ENCODE results near the gene USP5.
A peak's percentile ranks its signal among the peaks of the same experiment; 100 is the strongest.
"Not testable (repeated sequence)": the region's sequence is repeated elsewhere in the genome, so short reads cannot be mapped to it uniquely, and the experiment has no call there.

USP5 gene

GRCh38 chr12:6890789-6891645 is 39.1 kb downstream of the USP5 start:
- peak; percentile 96 to 99 (median 98) for DNase-seq

GRCh38 chr12:6891646-6892001 is 39.7 kb downstream of the USP5 start:
- DNase-seq, result no peak

GRCh38 chr12:6892683-6893082 is 40.7 kb downstream of the USP5 start:
- not testable (repeated sequence) for DNase-seq

- DNase-seq, result no peak
Measured at GRCh38 chr12:6894321-6894720, 42.4 kb downstream of the USP5 start.

GRCh38 chr12:6896846-6897435 is 45.0 kb downstream of the USP5 start:
- DNase-seq, result no peak

GRCh38 chr12:6899427-6899826 is 47.5 kb downstream of the USP5 start:
- no peak for DNase-seq

- DNase-seq, result no peak
Measured at GRCh38 chr12:6899837-6900519, 48.0 kb downstream of the USP5 start.

- DNase-seq, result no peak
Measured at GRCh38 chr12:6902448-6902847, 50.5 kb downstream of the USP5 start.

GRCh38 chr12:6903722-6904121 is 51.8 kb downstream of the USP5 start:
- DNase-seq, result no peak

GRCh38 chr12:6904280-6905276 is 52.6 kb downstream of the USP5 start, which contains the start of gene LRRC23:
Gene LRRC23, plus strand, starts transcription at chr12:6904822. Its CDS starts 812 bp downstream, at chr12:6905634.
- DNase-seq, result peak; percentile 84 to 93 (median 91)

- DNase-seq, result no peak
Measured at GRCh38 chr12:6905414-6906040, 53.6 kb downstream of the USP5 start.

- not testable (repeated sequence) for DNase-seq
Measured at GRCh38 chr12:6908141-6908540, 56.2 kb downstream of the USP5 start.

GRCh38 chr12:6909421-6910145 is 57.6 kb downstream of the USP5 start:
- no peak for DNase-seq

GRCh38 chr12:6912164-6912935 is 60.4 kb downstream of the USP5 start:
- no peak for DNase-seq

GRCh38 chr12:6914246-6914946 is 62.4 kb downstream of the USP5 start, which contains the start of gene ENO2:
Gene ENO2, plus strand, starts transcription at chr12:6914580. Its CDS starts 1,253 bp downstream, at chr12:6915833.
- DNase-seq, result peak; percentile 34 to 79 (median 65)

GRCh38 chr12:6914947-6915788 is 63.2 kb downstream of the USP5 start:
- no peak for DNase-seq

- DNase-seq, result no peak
Measured at GRCh38 chr12:6915789-6916285, 63.9 kb downstream of the USP5 start.

Data from activated naive CD4-positive, alpha-beta T cell (primary cell).